Prostate gland (tissue), 2 donors: Measurements from ENCODE around the gene ERP27. TPM values are rescaled to one million over a fixed set of nuclear protein-coding genes. Genes with fewer than 3 reads are reported as not detected.

Experiments
- DNase-seq: peaks from one replicate; pipeline ENCODE4 v3.0.0-alpha.2; 2019; ENCODE audit warnings: low spot score
- H3K27ac ChIP-seq, 2 donors: fragments of 200-600 bp; sonication (generic); 2 replicates each; pipeline ENCODE4 v1.5.1; 2017 to 2019
- H3K27me3 ChIP-seq: fragments of 200-600 bp; sonication (generic); replicated peaks from 2 replicates; pipeline ENCODE4 v1.5.1; 2019; ENCODE audit not compliant: insufficient read depth
- H3K36me3 ChIP-seq, 2 donors: fragments of 200-600 bp; sonication (generic); 1 replicate in 1 of 2; 2 replicates in 1 of 2; pipeline versions ENCODE4 v1.5.1 to v1.8.1; 2017 to 2019
- H3K4me1 ChIP-seq: fragments of 200-600 bp; sonication (generic); replicated peaks from 2 replicates; pipeline ENCODE4 v1.5.1; 2019
- H3K4me3 ChIP-seq, 2 donors: fragments of 200-600 bp; sonication (generic); 2 replicates each; pipeline ENCODE4 v1.5.1; 2017 to 2019
- H3K9me3 ChIP-seq: fragments of 200-600 bp; sonication (generic); 2 replicates; pipeline ENCODE4 v1.5.1; 2017
- CTCF ChIP-seq, 4 experiments: fragments of 200-600 bp in 2 of 4; fragments of 450-650 bp in 2 of 4; sonication (generic) in 2 of 4; IDR thresholded peaks; 1 replicate in 3 of 4; 2 replicates in 1 of 4; pipeline ENCODE4 v1.5.1; 2016 to 2019; ENCODE audit warnings: antibody characterized with exemption in 4 of 4, mild to moderate bottlenecking in 2 of 4, moderate library complexity in 2 of 4
- POLR2A ChIP-seq: fragments of 450-650 bp; IDR thresholded peaks from one replicate; pipeline ENCODE4 v1.6.1; 2016; ENCODE audit warnings: antibody characterized with exemption, mild to moderate bottlenecking
- POLR2AphosphoS5 ChIP-seq: sonication (generic); formaldehyde crosslinking; IDR thresholded peaks from one replicate; pipeline ENCODE4 v1.6.1; 2017; ENCODE audit warnings: antibody characterized with exemption
- WGBS: methylation state at CpG from one replicate; pipeline ENCODE4 v1.1.5; 2018; 5-methylcytosine and 5-hydroxymethylcytosine counted together
- intact Hi-C: fragments of 100-400 bp; cut with DNase I; formaldehyde crosslinking; loops from one replicate; pipeline ENCODE4 v1.14.2; 2022
- total RNA-seq, 2 donors: library from RNA; depleted of rRNA; stranded (reverse); fragments of >200 nt; gene quantifications; one replicate each; pipeline ENCODE4 v1.1.0, GENCODE V29; 2016

The ERP27 gene
- total RNA-seq, 2 donors from 2014 or later: 0.57 to 2.3 TPM

GRCh38 chr12:14946162-14946561 is 7.8 kb upstream of the ERP27 start:
- no peaks in the 10 kb centered on the region for H3K36me3 ChIP-seq
- TF ChIP-seq POLR2AphosphoS5 (no peak), CTCF (IDR thresholded peaks at IDR 0.05) (no peak), POLR2A (no peak)
- no peak for DNase-seq
- H3K27ac ChIP-seq: no peak overlapping the region
- H3K9me3 ChIP-seq: no peaks in the 10 kb centered on the region
- H3K27me3 ChIP-seq: no peaks in the 10 kb centered on the region
- no peak overlapping the region for H3K4me3 ChIP-seq
- intact Hi-C loops: loop anchor here (5.0 kb wide), 1 partner anchor 46 kb away; no protein-coding TSS in a partner anchor
- WGBS: 78% methylated on average over 2 of the region's 2 CpGs
- H3K4me1 ChIP-seq: no peaks in the 10 kb centered on the region

DNA sequence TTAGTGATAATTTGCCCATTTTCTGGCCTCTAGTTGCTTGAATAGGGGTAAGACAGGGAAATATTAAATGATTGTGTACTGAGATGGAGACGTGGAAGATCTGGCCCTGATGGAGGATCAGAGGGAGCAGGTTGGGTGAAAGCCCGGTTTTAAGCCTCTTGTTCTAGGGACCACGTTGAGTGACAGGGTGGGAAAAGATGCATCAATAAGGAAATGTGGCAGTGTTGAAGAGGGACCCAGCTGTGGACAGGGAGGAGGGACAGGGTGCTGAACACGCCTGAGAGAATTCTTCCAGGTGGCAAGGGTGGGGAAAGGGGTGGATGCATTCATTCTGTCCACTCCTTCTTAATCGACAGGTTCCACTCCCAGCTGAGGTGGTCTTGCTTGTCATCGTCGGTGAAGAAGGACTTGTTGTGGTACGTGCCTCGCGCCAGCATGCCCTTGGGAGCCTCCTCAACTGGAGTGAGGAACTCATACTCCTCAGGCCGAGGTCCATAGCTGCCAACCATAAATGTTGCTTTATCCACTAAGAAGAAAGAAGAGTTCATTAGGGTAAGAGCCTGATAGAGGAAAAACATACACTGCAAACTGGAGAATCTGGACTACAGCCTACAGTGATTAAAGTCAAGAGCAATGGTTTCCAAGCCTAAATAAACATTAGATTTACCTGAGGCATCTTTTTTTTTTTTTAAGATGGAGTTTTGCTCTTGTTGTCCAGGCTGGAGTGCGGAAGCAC is 4.0 kb upstream of the ERP27 start:
- TF ChIP-seq CTCF (IDR thresholded peaks at IDR 0.05) (no peak), POLR2AphosphoS5 (no peak), POLR2A (no peak)
- H3K4me1 ChIP-seq: no peaks in the 10 kb centered on the region
- no peaks in the 10 kb centered on the region for H3K9me3 ChIP-seq
- H3K4me3 ChIP-seq: no peak overlapping the region
- H3K27me3 ChIP-seq: no peaks in the 10 kb centered on the region
- no peak for DNase-seq
- no peaks in the 10 kb centered on the region for H3K36me3 ChIP-seq
- intact Hi-C loops: no loop called here
- 90% methylated on average over 12 of the region's 12 CpGs for WGBS
- no peak overlapping the region for H3K27ac ChIP-seq

DNA sequence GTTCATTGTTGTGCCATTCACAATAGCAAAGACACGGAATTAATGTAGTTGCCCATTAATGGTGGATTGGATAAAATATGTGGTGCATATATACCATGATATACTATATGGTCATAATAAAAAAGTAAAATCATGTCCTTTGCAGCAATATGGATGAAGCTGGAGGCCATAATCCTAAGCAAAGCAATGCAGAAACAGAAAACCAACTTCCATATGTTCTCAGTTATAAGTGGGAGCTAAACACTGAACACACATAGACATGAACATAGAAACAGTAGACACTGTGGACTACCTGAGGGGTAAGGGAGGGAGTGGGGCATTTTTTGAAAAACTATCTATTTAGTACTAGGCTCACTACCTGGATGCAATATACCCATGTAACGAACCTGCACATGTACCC is 3.0 kb upstream of the ERP27 start:
- no peak overlapping the region for H3K27ac ChIP-seq
- H3K36me3 ChIP-seq: no peaks in the 10 kb centered on the region
- H3K27me3 ChIP-seq: no peaks in the 10 kb centered on the region
- DNase-seq: no peak
- H3K9me3 ChIP-seq: no peaks in the 10 kb centered on the region
- TF ChIP-seq POLR2A (no peak), POLR2AphosphoS5 (no peak), CTCF (IDR thresholded peaks at IDR 0.05) (no peak)
- no peak overlapping the region for H3K4me3 ChIP-seq
- intact Hi-C loops: no loop called here
- WGBS: 97% methylated on average over 2 of the region's 2 CpGs
- H3K4me1 ChIP-seq: no peaks in the 10 kb centered on the region

- intact Hi-C loops: no loop called here
- Histone ChIP-seq H3K4me1 (no peaks in the 10 kb centered on the region), H3K27me3 (no peaks in the 10 kb centered on the region), H3K4me3 (no peak overlapping the region), H3K9me3 (no peaks in the 10 kb centered on the region), H3K36me3 (no peaks in the 10 kb centered on the region), H3K27ac (no peak overlapping the region)
- TF ChIP-seq POLR2AphosphoS5 (no peak), POLR2A (no peak), CTCF (IDR thresholded peaks at IDR 0.05) (no peak)
- WGBS: 88% methylated on average over 1 of the region's 1 CpG
- no peak for DNase-seq
Observed at GRCh38 chr12:14937689-14938088, 648 bp downstream of the ERP27 start.

DNA sequence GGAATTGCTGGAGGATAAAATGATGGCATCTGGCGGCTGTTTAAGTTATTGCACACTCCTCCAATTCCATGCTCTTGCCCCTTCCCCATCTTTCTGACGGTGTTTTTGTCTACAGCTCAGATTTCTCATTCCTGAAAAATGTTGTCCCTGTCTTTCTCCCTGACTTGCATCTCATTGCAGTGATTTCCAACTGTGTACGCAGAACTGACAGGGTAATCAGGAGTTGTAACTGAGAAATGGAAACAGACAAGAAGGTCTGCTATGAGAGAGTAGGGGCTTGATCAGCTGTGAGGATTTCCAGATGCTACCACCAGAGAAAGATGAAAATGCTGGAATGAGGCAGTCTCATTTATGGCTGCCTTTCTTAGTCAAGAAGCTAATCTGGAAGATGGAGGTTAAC is 1.3 kb downstream of the ERP27 start:
- no peak for TF ChIP-seq CTCF (IDR thresholded peaks at IDR 0.05)
- TF ChIP-seq POLR2AphosphoS5: no peak
- no peak for TF ChIP-seq POLR2A
- Histone ChIP-seq H3K9me3 (no peaks in the 10 kb centered on the region), H3K4me1 (no peaks in the 10 kb centered on the region), H3K27ac (no peak overlapping the region), H3K27me3 (no peaks in the 10 kb centered on the region), H3K36me3 (no peaks in the 10 kb centered on the region), H3K4me3 (no peak overlapping the region)
- intact Hi-C loops: no loop called here
- WGBS: 90% methylated on average over 3 of the region's 3 CpGs
- DNase-seq: no peak
